Mesenteric fat pad (tissue), 1 donor: ENCODE data around the gene FGR. TPM values are rescaled to one million over a fixed set of nuclear protein-coding genes. Genes with fewer than 3 reads are reported as not detected.

ENCODE experiments used
- DNase-seq: peaks from one replicate; pipeline ENCODE4 v3.0.0-alpha.2; 2020; ENCODE audit warnings: low spot score
- total RNA-seq: library from RNA; stranded (reverse); fragmentation: NEBNext Ultra II Directional; extraction: Animal tissue kit (Norgen Biotek cat#: 25700); gene quantifications from one replicate; pipeline ENCODE4 v1.2.1, GENCODE V29; 2021
- donor health status: DM: yes; HTN: yes; CAD: no.

FGR gene
- total RNA-seq, 1 donor from 2014 or later = 49.7 TPM

DNA sequence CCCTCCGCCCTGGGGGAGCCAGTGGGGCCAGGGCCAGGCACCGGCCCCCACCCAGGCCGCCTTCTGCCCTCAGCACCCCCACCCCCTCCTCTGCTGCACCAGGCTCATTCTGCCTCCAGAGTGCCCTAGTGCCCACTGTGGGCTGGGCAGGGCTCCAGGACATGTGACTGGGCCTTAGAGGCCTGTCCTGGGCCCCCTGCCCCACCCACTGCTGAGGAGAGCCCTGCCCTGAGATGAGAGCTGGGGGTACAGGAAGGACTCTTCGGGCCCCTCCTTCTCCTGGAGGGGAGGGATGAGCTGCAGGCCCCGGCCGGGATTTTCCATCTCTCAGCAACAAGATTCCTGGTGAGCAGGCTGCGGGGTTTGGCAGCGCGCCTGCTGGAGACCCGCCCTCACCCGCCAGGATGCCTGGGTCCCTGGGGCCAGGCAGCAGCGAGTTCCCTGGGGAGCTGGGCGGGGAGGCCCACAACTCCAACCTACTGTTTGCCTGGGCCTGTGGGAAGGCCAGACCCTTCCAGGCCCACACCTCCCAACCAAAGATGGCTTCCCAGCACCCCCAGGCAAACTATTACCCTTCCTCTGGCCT lies 45.1 kb downstream of the FGR start:
- no peak for DNase-seq

DNA sequence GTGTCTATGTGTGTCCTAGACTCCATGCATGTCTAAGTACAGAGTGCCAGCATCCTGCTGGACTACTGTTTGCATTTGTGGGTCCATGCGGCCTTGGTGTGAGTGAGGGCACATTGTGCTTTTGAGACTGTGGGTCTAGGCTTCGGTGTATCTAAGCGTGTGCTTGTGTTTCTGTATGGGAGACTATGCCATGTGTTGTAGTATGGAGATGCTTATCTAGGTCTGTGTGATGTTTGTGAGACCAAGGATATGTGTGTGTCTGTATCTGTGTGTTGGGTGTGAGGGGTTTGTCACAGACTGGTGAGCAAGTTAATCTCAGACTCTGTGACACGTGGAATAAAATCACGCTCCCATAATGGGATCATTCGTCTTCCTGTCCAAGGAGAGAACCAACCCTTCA lies 45.5 kb downstream of the FGR start:
- no peak for DNase-seq

DNA sequence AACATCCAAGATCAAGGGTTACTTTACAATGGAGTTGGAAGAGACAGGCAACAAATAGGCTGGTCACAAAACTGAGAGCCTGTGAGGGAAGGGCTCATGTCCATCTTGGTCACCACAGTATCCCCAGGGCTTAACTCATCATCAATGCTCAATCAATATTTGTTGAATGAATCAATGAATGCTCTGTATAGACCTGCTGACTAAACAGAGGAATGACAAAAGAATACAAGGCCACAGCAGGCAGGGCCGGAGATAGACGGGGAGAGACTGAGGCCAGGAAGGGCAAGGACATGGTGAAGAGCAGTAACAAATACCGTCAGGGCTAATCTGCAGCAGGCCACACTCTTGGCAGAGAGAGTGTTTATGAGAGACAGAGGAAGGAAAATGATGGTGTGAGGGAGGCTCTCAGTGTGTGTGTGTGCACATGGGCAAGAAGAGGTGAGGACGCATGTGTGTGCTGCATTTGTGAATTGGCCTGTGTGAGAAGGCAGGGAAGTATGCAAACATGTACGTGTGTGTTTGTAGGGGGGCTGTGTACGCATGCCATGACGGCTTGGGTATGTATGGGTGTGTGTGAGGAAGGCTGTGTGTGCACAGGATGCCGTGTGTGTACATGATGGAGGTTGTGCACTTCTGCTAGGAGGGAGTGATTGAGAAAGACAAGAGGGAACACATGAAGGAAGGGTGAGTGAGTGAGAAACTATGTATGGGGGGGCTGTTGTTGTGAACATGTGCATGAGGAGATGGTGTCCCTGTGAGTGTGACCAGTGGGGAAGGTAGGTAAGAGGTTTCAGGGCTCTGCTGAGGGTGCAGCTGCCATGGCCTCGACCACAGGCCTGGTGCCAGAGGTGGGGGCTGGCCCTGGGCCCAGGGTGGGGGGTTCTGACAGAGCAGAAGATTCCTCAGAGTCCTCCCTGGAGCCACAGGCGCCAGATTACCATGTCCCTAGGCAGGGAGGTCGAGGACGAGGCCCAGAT lies 46.4 kb downstream of the FGR start:
- DNase-seq = no peak

DNA sequence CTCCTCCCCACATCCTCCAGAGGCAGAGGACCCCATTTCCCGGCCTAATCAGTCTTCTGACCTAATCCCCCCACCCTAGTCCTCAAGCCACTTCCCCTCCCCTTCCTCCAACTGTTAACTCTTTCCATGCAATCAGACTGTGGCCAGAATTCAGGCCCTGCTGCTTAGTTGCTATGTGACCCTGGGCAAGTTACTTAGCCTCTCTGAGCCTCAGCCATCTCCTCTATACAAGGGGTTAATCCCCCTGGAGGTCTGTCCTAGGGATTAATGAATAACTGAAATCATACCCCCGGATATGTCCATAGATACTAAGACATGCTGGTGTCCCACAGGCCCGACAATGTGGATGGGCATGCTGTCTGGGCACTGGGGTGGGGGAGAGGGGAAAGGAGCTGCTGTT lies 49.3 kb downstream of the FGR start:
- no peak for DNase-seq

DNA sequence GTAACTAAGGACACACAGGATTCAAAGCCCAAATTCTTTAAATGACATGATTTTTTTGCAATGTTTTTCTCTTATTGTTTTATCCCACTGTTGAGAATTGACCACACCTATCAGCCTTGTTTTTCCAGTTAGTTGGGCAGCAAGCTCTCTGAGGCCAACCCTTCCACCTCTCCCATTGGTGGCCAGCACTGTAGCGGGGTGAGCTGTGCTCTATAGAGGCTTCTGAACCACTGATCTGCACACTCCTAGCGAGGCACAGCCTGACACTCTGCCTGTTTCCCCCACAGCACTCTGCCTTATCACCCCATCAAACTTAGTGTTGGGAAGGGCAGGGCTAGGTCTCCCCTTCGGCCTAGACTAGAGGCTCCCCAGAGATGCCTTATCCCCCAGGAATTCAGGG lies 50.5 kb downstream of the FGR start:
- no peak for DNase-seq

DNA sequence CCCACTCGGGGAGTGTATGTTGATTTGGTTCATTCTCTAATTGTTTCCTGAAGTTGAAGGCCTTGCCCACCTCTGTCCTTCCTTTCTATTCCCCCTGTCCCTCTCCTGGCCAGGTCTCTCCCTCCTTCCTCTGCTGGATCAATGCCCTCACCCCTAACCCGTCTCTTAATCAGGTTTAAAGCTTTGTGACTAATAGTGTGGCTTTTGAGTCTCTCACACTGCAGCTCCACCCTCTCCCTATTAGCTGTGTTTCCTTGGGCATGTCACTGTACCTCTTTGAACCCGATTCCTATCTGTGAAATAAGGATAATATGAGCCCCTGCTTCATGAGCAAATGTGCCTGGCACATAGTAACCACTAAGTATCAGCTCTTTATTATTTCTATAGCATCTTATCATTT lies 51.5 kb downstream of the FGR start:
- no peak for DNase-seq

DNA sequence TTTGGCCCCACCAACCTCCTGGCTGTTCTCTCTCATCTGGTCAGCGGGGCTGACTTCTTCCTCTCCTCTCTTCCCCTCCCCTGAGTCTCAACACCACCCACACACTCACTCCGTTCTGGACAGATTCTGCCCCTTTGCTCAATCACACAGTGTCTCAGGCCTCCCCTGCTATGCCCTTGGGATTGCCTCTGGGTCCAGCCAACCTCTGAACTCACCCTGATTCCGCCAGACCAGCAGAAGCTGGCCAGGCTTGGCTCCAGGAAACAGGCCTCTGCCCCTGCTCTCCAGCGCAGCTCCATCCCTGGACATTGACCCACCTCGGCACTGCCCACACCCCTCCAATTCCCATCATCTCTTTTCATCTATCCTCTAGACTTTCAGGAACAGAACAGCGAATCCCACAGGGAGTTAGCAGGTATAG lies 53.2 kb downstream of the FGR start:
- no peak for DNase-seq

DNA sequence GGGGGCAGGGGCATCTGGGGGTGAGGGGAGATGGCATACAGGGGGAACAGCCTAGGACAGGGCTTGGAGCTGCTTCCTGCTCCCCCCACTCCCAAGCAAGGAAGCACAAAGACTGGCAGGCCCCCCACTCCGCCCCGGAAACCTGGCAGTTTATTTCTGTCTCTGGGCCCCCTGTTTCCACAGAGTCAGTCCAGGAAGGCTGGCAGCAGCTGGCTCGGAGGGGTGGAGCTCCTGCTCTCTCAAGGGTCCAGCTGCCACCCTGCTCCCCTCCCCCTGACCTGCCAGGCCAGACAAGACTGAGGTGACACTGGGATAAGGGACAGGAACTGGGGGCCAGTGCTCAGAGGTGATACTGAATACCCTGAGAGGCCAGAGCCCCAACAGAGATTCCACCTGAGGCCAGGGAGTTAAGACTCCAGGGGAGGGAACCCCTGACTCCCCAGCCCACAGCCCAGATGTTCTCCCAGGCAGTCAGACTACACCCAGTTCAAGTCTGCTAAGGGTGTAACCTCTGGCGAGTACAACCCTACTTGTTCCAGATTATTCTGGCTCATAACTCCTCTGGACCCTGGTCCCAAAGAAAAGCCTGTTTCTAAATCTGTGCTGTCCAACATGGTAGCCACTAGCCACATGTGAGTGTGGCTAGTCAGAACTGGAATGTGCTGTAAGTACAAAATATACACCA lies 57.3 kb downstream of the FGR start:
- no peak for DNase-seq

DNA sequence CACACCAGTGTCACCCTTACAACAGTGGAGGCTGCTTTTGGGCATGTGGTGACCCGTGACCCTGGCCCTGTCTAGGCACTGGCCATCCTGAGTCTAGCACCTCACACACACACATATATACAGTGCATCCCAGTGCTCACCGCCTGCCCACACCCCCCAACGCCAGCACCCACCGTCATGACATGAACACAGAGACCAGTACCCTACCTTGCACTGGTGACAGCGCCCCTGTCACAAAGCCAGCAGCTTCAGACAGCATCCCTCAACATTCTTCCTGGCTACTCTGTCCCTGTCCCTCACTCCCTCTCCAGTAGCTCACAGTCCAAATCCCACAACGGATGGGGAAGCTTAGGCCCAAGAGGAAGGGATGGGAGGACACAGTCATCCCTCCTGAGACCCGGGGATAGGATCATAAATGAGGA lies 58.2 kb downstream of the FGR start:
- DNase-seq = no peak

DNA sequence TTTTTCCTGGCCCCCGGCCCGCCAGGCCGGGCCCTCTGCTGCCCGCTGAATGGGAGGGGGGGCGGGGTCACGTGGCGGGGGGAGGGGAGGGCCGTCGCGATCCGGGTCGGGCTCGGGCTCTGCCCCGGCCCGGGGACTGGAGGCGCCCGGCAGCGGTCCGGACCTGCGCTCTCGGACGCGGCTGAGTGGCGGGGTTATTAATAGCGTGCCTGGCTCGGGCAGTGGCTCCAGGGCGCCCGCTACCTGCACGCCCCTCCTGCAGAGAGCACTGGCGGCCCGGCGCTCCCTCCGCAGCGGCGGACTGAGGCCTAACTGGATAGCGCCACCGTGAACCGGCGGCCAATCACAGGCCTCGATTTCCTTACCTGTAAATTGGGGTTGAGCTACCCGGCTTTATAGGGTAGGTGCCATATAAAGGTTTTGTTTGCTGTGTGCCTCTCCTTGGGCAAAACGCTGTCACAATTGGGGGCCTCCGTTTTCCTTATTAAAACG lies 59.1 kb downstream of the FGR start:
- no peak for DNase-seq

DNA sequence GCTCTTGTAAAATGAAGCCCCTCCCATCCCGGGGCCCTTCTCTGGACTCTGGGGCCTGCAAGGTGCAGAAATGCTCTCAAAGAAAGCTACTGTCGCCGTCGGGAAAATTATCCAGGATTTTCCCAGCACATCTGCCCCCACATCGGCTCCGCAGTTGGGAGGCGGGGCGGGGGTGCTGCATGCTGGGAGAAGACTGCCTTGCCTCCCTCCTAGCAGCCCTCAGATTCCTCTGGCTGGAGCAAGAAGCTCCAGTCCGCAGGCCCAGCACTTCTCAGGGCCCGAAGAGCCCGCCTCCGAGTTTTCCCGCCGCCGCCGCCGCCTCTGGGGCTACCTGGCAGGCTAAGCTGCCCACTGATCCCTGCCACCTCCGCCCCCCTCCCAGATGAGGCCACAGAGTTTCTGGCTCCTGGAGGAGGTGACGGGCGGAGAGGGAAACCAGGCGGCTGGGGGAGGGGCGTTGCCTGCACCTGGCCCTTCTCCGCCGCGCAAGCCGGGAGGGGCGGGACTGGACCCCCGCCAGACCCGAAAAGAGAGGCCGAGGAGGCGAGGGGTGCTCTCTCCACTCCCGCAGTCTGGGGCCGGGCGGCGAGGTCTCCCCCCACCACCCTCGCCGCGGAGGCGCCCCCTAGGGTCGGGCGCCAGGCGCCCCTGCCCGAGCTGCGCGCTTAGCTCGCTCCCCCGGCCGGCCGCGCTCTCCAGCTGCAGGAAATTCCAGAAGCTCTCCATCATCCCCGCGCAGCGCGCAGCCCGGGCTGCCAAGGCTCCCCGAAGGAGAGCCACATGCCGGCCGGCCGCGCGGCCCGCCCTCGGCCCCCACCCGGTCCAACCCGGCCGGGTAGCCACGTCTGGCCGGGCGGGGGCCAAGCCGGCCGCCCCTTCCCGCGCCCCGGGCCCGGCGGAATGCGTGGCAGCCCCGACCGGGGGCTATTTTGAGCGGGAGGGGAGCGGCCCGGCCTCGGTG lies 59.8 kb downstream of the FGR start:
- no peak for DNase-seq

DNA sequence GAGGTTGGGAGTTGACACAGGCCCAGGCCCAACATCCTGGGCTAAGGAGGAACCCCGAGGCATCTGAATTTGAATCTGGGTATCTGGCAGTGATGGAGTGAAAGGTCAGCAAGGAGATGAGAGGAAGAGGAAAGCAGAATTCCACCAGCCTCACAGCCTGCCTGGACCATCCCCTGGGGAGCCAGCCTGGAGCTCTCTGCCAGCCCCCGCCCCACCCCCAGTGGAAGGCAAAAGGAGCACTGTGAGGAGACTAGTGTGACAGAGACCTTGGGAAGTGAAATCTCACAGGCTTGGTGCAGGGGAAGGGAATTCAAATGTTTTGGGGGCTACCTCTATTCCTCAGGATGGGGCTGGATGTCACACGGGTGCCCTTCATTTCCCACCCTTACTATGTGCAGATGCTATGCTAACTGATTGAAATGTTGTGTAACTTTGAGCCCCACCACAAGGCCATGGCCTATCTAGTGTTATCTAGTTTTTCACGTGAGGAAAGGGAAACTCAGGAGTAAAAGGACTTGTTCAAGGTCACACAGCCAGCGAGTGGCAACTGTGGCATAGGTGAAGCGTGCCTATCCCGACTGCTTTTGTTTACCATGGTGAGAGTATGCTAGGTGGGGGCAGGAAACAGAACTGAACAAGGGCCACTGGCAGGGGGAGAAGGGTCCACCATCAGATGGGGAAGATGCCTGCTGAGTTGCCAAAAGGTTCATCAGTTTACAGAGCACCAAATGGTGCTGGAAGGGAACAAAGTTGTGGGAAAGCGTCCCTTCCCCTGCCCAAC lies 60.8 kb downstream of the FGR start:
- DNase-seq = no peak

DNA sequence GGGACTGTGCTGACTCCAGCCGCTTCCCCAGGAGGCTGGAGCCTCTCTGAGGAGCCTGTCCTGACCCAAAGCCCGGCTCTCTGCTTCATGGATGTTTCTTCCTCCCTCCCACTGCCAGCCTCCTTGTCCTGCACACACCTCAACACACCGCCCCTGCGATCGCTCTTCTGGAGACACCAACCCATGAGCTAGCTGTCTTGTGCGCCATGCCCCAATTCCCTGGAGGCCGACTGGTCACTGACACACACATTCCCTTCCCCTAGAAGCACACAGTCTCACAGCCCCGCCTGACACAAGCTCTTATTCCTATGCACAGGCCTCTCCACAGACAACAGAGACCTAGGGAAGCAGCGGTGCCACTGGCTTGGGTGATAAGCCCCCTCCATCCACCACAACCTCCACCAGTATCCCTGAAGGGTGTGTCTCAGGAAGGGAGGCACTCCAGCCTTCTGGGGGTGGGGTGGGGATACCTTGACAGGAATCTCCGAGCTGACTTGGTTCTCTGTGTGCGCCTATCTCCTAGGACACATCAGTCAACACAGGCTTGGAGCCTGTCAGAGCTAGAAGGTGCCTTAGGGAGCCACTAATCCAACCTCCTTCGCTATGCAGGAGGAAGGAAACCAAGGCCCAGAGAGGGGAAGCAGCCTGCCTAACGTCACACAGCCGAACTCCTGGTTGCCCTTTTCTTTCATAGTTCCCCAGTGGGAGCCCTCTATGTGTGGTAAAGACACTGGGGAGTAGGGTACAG lies 62.1 kb downstream of the FGR start:
- no peak for DNase-seq

DNA sequence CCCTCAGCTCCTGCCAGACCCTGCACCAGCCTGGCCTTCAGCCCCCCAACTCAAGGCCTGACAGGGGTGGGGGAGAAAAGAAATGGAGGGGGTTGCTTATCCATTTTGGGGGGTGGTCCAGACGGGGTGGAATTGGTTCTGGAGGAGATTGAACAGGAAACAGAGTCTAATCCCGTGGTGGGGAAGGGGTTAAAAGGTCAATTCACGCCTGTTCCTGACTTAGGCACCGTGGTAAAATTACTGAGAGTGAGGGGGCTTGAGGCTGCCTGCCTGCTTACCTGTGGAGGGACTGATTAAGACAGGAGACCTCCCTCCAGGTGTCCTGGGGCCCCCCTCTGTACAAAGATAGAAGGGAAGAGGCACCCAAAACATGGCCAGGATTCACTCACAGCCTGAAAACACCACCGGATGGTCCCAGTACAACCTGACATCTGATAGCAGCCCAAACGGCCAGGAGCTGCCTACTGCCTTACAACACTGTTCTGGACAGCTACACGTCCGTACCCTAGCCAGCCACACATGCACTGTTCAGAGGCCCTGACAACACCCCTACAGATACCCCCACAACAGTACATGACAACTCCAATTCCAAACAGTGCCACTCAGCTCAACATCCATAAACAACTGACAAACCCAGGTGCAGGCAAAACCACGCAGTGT lies 62.8 kb downstream of the FGR start:
- no peak for DNase-seq

DNA sequence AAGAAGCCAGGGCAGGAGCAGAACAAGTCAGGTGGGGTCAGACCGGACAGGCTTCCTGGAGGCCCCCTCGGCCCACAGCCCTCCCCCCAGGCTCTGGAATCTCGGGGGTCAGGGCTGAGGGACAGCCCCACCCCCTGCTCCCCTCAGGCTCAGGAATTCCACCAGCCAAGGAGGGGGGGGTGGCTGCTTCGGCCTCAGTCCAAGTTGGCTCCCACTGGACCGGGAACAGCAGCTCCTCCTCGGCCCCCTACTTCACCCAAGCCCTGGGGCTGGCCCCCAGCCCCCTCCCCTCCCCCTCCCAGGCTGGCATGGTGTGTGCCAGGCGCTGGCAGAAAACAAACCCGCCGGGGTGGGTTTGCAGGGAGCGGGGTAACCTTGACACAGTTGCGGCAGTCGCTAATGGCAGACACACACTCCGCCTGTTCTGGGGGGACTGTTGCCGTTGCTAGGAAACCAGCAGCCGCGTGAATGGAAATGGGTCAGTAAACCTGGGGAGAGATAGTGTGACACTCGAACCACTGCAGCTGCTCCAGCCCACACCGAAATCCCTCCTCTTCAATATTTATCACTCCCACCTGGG lies 63.5 kb downstream of the FGR start:
- DNase-seq = no peak

DNA sequence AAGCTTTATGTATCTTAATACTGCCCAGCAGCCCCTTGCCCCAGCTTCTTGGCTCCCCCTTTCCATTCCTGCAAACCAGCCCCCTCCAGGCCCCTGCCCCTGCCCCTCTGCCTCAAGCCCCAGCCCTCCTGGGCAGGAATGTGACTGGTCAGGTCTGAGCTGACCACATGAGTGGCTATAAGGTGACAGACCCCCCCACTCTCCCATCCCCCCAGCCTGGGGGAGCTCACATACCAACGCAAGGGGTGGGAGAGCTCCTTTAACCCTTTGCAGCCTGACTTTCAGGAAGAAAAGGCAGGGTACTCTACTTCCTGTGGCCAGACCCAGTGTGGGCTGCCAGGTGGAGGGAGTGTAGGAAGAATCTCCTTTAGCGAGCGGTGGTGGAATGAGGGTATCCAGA lies 64.2 kb downstream of the FGR start:
- no peak for DNase-seq

DNA sequence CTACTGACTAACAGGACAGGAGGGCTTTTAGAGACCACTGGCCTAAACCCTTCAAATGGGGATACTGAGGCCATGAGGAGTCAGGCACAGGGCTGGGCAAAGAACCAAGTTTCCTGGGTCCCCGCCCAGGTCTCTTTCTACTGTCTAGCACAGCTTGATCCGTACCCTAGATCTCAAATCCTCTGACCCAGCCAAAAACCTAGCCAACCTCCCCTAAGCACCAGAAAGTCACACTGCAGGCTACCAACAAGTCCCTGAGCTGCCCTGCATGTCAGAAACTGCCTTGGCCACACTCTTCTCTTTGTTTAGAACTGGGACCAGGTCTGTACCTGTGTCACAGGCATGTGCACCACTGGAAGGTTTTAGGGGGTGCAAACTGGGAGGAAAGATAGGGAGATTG lies 64.6 kb downstream of the FGR start:
- DNase-seq = no peak

DNA sequence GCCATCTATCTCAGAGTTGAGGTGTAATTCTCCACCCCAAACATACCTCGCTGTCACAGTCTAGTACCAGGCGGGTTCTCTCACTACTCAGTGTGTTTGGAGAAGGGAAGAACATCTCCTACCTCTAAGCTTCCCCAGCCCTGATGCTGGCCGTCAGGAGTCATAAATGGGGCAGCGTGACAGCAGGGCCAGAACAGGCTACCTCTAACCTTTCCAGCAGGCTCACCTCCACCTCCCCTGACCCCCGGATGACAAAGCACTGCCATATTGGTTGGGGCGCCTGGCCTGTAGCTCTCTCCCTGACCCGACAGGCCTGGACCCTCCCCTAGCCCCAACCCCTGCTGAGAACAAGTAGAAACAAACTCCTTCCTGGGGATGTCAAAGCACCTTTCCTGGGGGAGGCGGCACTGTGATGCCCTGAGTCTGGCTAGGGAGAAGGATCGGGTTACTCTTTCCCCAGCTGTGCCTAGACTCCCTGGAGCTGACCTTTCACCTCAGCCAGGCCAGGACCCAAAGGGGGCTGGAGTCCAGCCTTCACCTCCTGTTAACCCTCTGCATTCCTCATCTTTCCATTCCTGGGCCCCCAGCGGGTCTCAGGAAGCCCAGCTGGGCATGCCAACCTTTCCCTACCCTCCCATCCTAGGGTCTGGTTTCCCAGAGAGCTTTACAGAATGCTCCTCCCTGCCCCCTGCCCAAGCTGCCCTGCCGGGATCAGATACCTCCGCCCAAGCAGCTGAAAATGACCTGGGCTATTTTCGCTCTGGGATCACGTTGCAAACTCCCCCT lies 65.3 kb downstream of the FGR start:
- DNase-seq = no peak
